CD4-positive, alpha-beta T cell treated with Interleukin-15 for 4 hours (primary cell): ENCODE measurements around the gene CAPN7.
A peak's percentile ranks its signal among the peaks of the same experiment; 100 is the strongest.
"Not testable (repeated sequence)": the region's sequence is repeated elsewhere in the genome, so short reads cannot be mapped to it uniquely, and the experiment has no call there.

Experiments used
- DNase-seq: peaks from one replicate; pipeline ENCODE4 v3.0.0-alpha.2; 2020; ENCODE audit warnings: low spot score

Gene CAPN7

GRCh38 chr3:15205934-15206661, at the start of gene CAPN7:
TSS of gene CAPN7 (plus strand) at chr3:15206246. CDS start at chr3:15206496, 250 bp downstream.
- peak; percentile 95 for DNase-seq

GRCh38 chr3:15157441-15157840, 48.6 kb upstream of the CAPN7 start:
- DNase-seq, result no peak

- DNase-seq, result no peak
These were observed 46.4 kb upstream of the CAPN7 start for GRCh38 chr3:15159501-15160136.

- DNase-seq, result no peak
These were observed 45.4 kb upstream of the CAPN7 start for GRCh38 chr3:15160662-15161061.

GRCh38 chr3:15161133-15161532, 44.9 kb upstream of the CAPN7 start:
- no peak for DNase-seq

- DNase-seq, result not testable (repeated sequence)
These were observed 42.4 kb upstream of the CAPN7 start for GRCh38 chr3:15163656-15164055.

- DNase-seq, result no peak
These were observed 41.7 kb upstream of the CAPN7 start for GRCh38 chr3:15164340-15164739.

- no peak for DNase-seq
These were observed 41.0 kb upstream of the CAPN7 start for GRCh38 chr3:15165061-15165460.

- not testable (repeated sequence) for DNase-seq
These were observed 39.7 kb upstream of the CAPN7 start for GRCh38 chr3:15166391-15166790.

GRCh38 chr3:15171096-15171495, 35.0 kb upstream of the CAPN7 start:
- no peak for DNase-seq

GRCh38 chr3:15172806-15173205, 33.2 kb upstream of the CAPN7 start:
- DNase-seq, result no peak

GRCh38 chr3:15174953-15175352, 31.1 kb upstream of the CAPN7 start:
- no peak for DNase-seq

GRCh38 chr3:15175605-15176004, 30.4 kb upstream of the CAPN7 start:
- DNase-seq, result no peak

GRCh38 chr3:15180042-15180611, 25.9 kb upstream of the CAPN7 start:
- no peak for DNase-seq

GRCh38 chr3:15181511-15181910, 24.5 kb upstream of the CAPN7 start:
- no peak for DNase-seq

GRCh38 chr3:15181963-15182362, 24.1 kb upstream of the CAPN7 start:
- DNase-seq, result no peak

GRCh38 chr3:15183011-15183410, 23.0 kb upstream of the CAPN7 start:
- DNase-seq, result no peak

- DNase-seq, result no peak
These were observed 20.6 kb upstream of the CAPN7 start for GRCh38 chr3:15185404-15185803.

GRCh38 chr3:15186101-15186476, 20.0 kb upstream of the CAPN7 start:
- DNase-seq, result no peak

GRCh38 chr3:15186477-15187164, 19.4 kb upstream of the CAPN7 start:
- DNase-seq, result not testable (repeated sequence)

GRCh38 chr3:15197340-15198029, 8.6 kb upstream of the CAPN7 start:
- no peak for DNase-seq

GRCh38 chr3:15198686-15199085, 7.4 kb upstream of the CAPN7 start:
- DNase-seq, result no peak
